G401.6 (cell line): ENCODE measurements around the gene CLSTN2.

Source experiments
- FAIRE-seq: peaks from 2 replicates; lab custom pipeline; 2012; peaks lifted over from hg19 to GRCh38; lab: Jason Lieb, UNC

Gene CLSTN2

DNA sequence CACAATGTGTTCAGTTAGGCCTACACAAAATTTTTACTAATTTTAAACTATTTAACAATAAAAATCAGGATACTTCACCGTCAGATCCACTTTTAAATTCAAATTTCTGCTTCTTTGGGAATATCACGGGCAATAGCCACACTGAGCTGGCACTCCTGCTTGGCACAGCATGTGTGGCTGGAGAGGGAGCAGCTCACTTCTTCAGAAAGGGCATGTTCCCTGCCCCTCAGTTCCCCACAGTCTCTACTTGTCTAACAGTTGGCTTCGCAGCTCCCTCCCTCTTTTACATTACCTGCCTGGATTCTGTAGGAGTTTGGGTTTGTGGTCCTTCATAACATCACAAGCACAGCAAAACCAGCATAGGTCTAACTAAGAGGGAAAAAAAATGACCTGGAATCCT is 666.9 kb downstream of the CLSTN2 start:
- no peak for FAIRE-seq

DNA sequence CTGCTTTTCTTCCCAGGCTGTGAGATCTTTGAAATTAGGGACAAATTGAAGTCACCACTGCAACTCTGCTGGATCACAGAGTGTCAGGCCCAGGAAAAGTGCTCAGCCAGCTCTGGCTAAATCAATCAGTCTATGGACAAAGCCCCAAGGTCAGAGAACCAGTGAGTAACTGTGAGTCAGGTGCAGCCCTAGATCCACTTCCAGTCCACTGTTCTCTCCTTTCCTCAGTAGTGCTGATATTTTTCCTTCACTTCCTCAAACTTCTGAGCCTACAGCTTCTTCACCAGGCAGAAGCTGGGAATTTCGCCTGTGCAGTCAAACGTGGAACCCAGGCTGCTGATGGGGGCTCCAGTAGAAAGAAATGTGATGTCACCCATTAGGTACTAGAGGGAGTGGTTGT is 667.8 kb downstream of the CLSTN2 start:
- FAIRE-seq = no peak

DNA sequence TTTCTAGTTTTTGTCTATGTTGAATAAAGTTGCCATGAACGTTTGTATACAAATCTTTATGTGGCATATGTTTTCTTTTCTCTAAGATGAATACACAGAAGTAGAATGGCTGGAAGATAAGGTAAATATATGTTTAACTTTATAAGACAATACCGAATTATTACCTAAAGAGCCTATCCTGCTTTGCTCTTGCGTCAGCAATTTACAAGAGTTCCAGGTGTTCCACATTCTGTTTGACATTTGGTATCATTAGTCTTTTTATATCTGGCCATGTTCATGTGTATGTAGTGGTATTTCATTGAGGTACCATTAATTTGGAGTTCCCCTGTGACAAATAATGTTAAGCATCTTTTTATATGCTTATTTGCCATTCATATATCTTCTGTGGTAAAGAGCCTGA is 668.8 kb downstream of the CLSTN2 start:
- FAIRE-seq = no peak

DNA sequence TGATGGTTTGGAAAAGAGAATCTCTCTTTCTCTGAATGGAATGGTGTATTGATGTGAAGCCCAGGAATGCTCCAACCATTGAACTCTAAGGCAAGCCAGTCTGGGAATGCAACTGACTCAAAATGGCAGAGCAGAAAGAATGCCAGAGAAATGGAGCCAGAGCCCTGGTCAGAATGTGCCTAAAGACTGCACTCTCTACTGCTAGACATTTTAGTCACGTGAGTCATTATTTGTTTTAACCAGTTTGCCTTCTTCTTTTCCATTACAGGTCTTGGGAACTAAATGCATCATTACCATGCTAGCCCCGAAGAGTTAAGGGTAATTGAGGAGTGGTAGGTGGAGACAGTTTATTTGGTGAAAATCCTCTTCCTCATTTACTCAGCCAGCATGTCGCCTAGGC is 675.6 kb downstream of the CLSTN2 start:
- no peak for FAIRE-seq

DNA sequence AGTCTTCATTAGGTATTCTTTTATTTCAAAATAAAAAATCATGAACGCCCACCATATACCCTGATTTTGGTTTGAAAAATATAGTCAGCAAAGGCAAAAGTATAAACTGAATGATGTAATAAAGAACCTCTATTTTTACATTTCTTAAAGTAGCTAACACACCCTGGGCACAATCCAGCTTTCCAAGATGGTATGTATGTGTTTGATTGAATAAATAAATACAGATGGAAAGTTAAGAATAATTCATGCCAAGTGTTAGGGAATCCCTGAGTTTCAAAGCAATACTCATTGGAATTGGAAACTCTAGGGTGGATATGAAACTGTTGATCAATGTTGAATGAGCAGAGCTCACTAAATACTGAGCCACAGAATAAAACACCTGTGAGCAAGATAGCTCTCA is 679.0 kb downstream of the CLSTN2 start:
- FAIRE-seq = no peak

DNA sequence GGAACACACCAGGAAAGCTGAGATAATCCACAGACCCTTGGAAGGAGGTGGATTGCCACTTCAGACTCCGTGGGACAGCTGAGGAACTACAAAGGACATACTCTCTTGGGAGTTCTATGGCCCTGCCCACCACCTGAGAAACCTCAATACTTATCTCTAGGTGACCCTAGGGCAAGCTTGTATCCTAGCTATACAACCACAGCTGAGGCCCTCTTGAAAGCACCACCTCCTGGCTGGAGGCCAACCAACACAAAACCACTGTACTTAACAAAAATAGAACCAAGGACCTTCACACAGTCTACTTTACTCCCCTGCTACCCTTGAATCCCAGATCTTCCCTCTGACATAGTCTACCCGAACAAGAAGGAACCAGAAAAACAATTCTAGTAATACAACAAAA is 682.1 kb downstream of the CLSTN2 start:
- no peak for FAIRE-seq

DNA sequence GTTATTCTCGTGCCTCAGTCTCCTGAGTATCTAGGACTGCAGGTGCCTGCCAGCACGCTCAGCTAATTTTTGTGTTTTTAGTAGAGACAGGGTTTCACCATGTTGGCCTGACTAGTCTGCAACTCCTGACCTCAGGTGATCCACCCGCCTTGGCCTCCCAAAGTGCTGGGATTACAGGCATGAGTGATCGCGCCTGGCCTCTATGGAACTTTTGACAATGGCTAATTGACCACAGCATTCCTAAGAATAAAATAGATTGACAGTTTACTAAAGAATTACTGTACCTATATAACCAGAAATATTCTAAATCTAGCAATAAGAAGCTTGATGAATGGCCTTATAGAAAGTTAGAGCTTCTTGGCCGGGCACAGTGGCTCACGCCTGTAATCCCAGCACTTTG is 691.9 kb downstream of the CLSTN2 start:
- no peak for FAIRE-seq
